ENCODE data around the gene LNPK. TPM values are rescaled to one million over a fixed set of nuclear protein-coding genes. Genes with fewer than 3 reads are reported as not detected.

LNPK gene
- total RNA-seq, 1 donor from 2014 or later = 32.7 TPM

DNA sequence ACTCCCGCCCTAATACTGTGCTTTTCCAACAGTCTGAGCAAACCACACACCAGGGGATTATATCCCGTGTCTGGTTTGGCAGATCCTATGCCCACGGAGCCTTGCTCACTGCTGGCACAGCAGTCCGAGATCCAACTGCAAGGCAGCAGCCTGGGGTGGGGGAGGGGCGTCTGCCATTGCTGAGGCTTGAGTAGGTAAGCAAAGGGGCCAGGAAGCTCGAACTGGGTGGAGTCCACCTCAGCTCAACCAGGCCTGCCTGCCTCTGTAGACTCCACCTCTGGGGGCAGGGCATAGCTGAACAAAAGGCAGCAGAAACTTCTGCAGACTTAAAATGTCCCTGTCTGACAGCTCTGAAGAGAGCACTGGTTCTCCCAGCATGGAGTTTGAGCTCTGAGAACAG, 44.2 kb downstream of the LNPK start:
- no peak overlapping the region for H3K27ac ChIP-seq
- peaks cover 0 to 9% of the 10 kb centered on the region in 2 donors for H3K36me3 ChIP-seq
- no peaks in the 10 kb centered on the region for H3K4me1 ChIP-seq
- TF ChIP-seq, protein P1, sequence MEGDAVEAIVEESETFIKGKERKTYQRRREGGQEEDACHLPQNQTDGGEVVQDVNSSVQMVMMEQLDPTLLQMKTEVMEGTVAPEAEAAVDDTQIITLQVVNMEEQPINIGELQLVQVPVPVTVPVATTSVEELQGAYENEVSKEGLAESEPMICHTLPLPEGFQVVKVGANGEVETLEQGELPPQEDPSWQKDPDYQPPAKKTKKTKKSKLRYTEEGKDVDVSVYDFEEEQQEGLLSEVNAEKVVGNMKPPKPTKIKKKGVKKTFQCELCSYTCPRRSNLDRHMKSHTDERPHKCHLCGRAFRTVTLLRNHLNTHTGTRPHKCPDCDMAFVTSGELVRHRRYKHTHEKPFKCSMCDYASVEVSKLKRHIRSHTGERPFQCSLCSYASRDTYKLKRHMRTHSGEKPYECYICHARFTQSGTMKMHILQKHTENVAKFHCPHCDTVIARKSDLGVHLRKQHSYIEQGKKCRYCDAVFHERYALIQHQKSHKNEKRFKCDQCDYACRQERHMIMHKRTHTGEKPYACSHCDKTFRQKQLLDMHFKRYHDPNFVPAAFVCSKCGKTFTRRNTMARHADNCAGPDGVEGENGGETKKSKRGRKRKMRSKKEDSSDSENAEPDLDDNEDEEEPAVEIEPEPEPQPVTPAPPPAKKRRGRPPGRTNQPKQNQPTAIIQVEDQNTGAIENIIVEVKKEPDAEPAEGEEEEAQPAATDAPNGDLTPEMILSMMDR (IDR thresholded peaks at IDR 0.05) = no peak
- TF ChIP-seq POLR2AphosphoS5 (IDR thresholded peaks at IDR 0.05; ENCODE audit: insufficient read depth in 1 of 2, low read depth in 1 of 2) (no peak), POLR2A (IDR thresholded peaks at IDR 0.05) (no peak)
- no peaks in the 10 kb centered on the region for H3K27me3 ChIP-seq
- intact Hi-C loops (cut with DNase I) = no loop called here
- no peaks in the 10 kb centered on the region for H3K9me3 ChIP-seq
- no peak for DNase-seq (ENCODE audit: extremely low spot score in 2 of 2)
- no peak overlapping the region for H3K4me3 ChIP-seq

DNA sequence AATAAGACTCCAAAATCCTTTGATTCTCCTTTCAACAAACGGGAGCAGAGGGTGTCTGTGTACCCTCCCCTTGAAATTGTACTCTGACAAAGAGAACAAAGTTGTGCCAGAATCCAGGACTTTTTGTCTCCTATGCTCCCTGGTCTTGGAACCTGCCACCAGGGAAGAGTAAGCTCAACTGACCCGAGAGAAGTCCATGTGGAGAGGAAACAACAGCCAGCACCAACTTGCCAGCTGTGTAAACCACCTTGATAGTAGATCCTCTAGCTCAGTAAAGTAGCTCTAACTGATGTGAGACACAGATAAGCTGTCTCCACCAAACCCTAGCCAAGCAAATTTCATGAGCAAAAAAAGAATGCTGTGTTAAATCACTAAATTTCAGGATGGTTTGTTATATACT, 46.9 kb downstream of the LNPK start:
- no peaks in the 10 kb centered on the region for H3K27me3 ChIP-seq
- DNase-seq (ENCODE audit: extremely low spot score in 2 of 2) = no peak
- no peaks in the 10 kb centered on the region for H3K9me3 ChIP-seq
- peaks cover 0 to 9% of the 10 kb centered on the region in 2 donors for H3K36me3 ChIP-seq
- TF ChIP-seq, protein P1 (IDR thresholded peaks at IDR 0.05) = no peak
- TF ChIP-seq POLR2AphosphoS5 (IDR thresholded peaks at IDR 0.05; ENCODE audit: insufficient read depth in 1 of 2, low read depth in 1 of 2) (no peak), POLR2A (IDR thresholded peaks at IDR 0.05) (no peak)
- intact Hi-C loops (cut with DNase I) = no loop called here
- H3K27ac ChIP-seq = no peak overlapping the region
- H3K4me1 ChIP-seq = no peaks in the 10 kb centered on the region
- H3K4me3 ChIP-seq = no peak overlapping the region

DNA sequence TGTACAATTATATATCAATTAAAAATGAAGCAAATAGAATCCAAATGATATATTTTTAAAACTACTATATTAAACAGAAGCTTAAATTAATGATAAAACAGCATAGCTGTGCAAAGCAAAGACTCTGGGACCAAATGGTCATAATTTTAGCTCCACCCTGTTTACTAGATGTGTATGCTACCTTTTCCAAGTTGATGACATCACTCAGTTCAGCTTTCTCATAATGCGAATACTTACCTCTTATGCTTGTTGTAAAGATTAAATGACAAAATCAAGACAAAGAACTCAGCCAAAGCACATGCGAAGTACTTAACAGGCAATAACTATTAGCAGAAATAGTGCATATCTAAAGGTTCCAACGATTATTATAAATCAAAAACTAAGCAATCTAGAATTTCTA, 51.6 kb downstream of the LNPK start:
- no peak overlapping the region for H3K27ac ChIP-seq
- no peaks in the 10 kb centered on the region for H3K27me3 ChIP-seq
- TF ChIP-seq, protein P1 (IDR thresholded peaks at IDR 0.05) = no peak
- TF ChIP-seq POLR2A (IDR thresholded peaks at IDR 0.05) (no peak), POLR2AphosphoS5 (IDR thresholded peaks at IDR 0.05; ENCODE audit: insufficient read depth in 1 of 2, low read depth in 1 of 2) (no peak)
- H3K4me1 ChIP-seq = peaks cover 8% of the 10 kb centered on the region
- H3K9me3 ChIP-seq = no peaks in the 10 kb centered on the region
- intact Hi-C loops (cut with DNase I) = no loop called here
- no peaks in the 10 kb centered on the region for H3K36me3 ChIP-seq
- no peak overlapping the region for H3K4me3 ChIP-seq
- DNase-seq (ENCODE audit: extremely low spot score in 2 of 2) = no peak

DNA sequence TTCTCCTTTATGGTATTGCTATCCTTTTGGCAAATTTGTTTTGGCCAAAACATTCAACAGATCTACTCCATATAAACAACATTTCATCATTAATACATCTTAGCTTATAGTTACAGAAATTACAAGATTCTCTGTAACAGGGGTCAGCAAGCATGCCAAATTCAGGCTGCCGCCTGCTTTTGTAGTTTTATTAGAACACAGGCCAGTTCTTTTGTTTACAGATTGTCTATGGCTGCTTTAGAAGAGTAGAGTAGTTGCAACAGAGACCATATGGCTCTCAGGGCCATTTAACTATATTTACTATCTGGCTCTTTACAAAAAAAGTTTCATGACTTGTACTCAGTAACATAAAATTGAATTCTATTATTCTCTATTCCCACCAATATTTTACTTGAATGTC, 53.9 kb downstream of the LNPK start:
- Histone ChIP-seq H3K4me1 (peaks cover 8% of the 10 kb centered on the region), H3K27ac (no peak overlapping the region), H3K27me3 (no peaks in the 10 kb centered on the region), H3K4me3 (no peak overlapping the region), H3K36me3 (no peaks in the 10 kb centered on the region), H3K9me3 (no peaks in the 10 kb centered on the region)
- no peak for DNase-seq (ENCODE audit: extremely low spot score in 2 of 2)
- no peak for TF ChIP-seq POLR2AphosphoS5 (IDR thresholded peaks at IDR 0.05; ENCODE audit: insufficient read depth in 1 of 2, low read depth in 1 of 2)
- TF ChIP-seq, protein P1 (IDR thresholded peaks at IDR 0.05) = no peak
- intact Hi-C loops (cut with DNase I) = no loop called here

DNA sequence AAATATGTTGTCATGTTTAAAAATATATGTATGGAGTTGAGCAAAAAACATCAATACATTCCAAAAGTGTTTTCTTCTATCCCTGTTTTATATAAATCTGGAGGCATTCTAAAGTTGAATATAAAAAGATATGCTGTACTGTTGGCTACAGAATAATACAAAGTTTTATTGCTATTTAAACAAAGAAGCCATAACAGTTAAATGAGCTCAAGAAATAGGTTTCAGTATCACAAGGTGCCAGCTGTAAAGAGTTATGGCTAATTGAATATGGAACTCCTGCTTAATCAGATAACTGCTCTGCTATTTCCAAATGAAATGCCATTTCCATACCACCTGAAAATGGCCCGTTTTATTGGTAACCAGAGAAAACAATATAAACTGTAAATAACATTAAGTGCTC, 55.0 kb downstream of the LNPK start:
- Histone ChIP-seq H3K27ac (no peak overlapping the region), H3K27me3 (no peaks in the 10 kb centered on the region), H3K4me1 (peaks cover 8% of the 10 kb centered on the region), H3K9me3 (no peaks in the 10 kb centered on the region), H3K36me3 (no peaks in the 10 kb centered on the region), H3K4me3 (no peak overlapping the region)
- TF ChIP-seq POLR2AphosphoS5 (IDR thresholded peaks at IDR 0.05; ENCODE audit: insufficient read depth in 1 of 2, low read depth in 1 of 2) = no peak
- no peak for DNase-seq (ENCODE audit: extremely low spot score in 2 of 2)
- intact Hi-C loops (cut with DNase I) = no loop called here

DNA sequence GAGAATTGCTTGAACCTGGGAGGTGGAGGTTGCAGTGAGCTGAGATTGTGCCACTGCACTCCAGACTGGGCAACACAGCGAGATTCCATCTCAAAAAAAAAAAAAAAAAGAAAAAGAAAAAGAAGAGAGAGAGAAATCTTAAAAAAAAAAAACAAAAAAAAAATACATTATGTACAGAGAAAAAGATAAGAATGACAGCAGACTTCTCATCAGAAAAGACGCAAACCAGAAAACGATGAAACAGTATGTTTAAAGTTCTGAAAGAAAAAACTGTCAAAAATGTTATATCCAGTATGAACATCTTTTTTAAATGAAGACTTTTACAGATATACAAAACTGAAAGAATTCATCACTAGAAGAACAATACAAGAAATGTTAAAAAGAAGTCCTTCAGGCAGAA, 60.4 kb downstream of the LNPK start:
- Histone ChIP-seq H3K4me1 (no peaks in the 10 kb centered on the region), H3K27ac (no peak overlapping the region), H3K9me3 (no peaks in the 10 kb centered on the region), H3K36me3 (peaks cover 0 to 14% of the 10 kb centered on the region in 2 donors), H3K4me3 (no peak overlapping the region), H3K27me3 (no peaks in the 10 kb centered on the region)
- intact Hi-C loops (cut with DNase I) = no loop called here
- no peak for DNase-seq (ENCODE audit: extremely low spot score in 2 of 2)
- TF ChIP-seq POLR2AphosphoS5 (IDR thresholded peaks at IDR 0.05; ENCODE audit: insufficient read depth in 1 of 2, low read depth in 1 of 2) = no peak
- TF ChIP-seq POLR2A (IDR thresholded peaks at IDR 0.05) = no peak
- TF ChIP-seq, protein P1 (IDR thresholded peaks at IDR 0.05) = no peak

Measured in vagina (tissue), 2 donors.